ENCODE data around the gene EXTL1.
A peak's percentile ranks its signal among the peaks of the same experiment; 100 is the strongest.

Gene EXTL1

DNA sequence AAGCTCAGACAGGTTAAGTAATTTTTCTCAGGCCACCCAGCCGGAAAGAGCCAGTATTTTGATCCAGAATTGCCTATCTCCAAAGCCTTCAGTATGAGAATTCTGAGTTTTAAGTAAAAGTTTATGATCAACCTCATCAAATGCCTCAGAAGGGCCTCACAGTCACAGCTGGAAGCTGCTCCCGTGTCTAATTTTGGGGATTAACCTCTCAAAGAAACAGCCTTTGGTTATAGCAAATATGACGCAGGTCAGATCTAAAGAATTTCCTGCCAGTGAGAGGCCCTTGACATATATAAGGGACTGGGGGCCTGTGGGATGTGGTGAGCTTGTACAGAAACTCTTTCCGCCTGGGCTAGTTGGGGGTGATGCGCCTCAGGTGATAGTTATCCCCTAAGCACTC, 2.3 kb downstream of the EXTL1 start:
- Mint-ChIP-seq H3K4me1 (ENCODE audit: low read depth) (peaks cover 55% of the 10 kb centered on the region), H3K27me3 (peaks cover 36% of the 10 kb centered on the region), H3K27ac (no peak overlapping the region), H3K9me3 (no peaks in the 10 kb centered on the region), H3K4me3 (no peak overlapping the region), H3K36me3 (ENCODE audit: low read depth) (no peaks in the 10 kb centered on the region)
- intact Hi-C loops (cut with micrococcal nuclease) = no loop called here

GRCh38 chr1:26025060-26025459, 3.5 kb downstream of the EXTL1 start:
- Mint-ChIP-seq H3K27me3 (peaks cover 35% of the 10 kb centered on the region), H3K4me3 (no peak overlapping the region), H3K9me3 (no peaks in the 10 kb centered on the region), H3K36me3 (ENCODE audit: low read depth) (no peaks in the 10 kb centered on the region), H3K4me1 (ENCODE audit: low read depth) (peaks cover 48% of the 10 kb centered on the region), H3K27ac (peak overlapping the region; percentile 37)
- intact Hi-C loops (cut with micrococcal nuclease) = no loop called here

DNA sequence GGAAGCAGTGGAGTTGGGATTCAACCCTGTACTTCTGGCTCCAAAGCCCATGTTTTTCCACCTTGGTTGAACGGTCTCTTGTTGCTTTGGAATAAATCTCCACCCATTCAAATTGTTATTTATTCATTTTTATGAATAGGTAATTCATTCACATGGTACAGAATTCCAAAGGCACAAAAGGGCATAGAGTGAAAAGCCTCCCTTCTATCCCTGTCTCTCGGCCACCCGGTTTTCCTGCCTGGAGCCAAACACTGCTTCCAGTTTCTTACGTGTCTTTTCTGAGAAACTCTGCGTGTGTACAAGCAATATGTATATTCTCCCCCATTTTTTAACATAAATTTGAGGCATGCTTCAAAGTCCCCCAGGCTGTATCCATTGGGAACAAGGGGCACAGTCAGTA, 3.9 kb downstream of the EXTL1 start:
- Mint-ChIP-seq H3K36me3 (ENCODE audit: low read depth) (no peaks in the 10 kb centered on the region), H3K4me1 (ENCODE audit: low read depth) (peaks cover 44% of the 10 kb centered on the region), H3K9me3 (no peaks in the 10 kb centered on the region), H3K27ac (peak overlapping the region; percentile 37), H3K27me3 (peaks cover 34% of the 10 kb centered on the region), H3K4me3 (no peak overlapping the region)
- intact Hi-C loops (cut with micrococcal nuclease) = no loop called here

- Mint-ChIP-seq H3K27me3 (peaks cover 39% of the 10 kb centered on the region), H3K4me1 (ENCODE audit: low read depth) (peaks cover 49% of the 10 kb centered on the region), H3K4me3 (peak overlapping the region; percentile 49), H3K36me3 (ENCODE audit: low read depth) (no peaks in the 10 kb centered on the region), H3K27ac (peak overlapping the region; percentile 75), H3K9me3 (no peaks in the 10 kb centered on the region)
- intact Hi-C loops (cut with micrococcal nuclease) = no loop called here
Measured at GRCh38 chr1:26027716-26028489, 6.3 kb downstream of the EXTL1 start.

DNA sequence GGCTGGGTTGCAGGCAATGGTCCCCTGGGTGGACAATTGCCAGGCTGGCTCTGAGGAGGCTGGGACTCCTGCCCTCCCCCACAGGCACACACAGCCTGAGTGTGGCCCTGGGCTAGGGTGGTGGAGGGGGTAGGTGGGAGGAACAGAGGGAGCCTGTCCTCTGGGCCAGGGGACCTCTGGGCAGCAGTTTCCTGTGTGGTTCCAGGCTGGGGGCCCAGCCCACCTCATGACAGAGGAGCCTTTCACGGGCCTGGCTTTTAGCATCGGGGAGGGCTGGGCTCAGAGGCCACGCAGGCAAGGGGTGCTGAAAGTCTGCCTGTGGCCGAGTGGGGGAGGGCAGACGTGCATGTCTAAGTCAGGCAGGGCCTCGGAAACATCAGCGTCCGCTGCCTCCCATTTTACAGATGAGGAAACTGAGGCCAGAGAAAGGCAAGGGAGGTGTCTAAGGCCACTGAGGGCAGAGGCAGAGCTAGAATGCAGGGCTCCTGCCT, 7.0 kb downstream of the EXTL1 start:
- H3K9me3 Mint-ChIP-seq = no peaks in the 10 kb centered on the region
- peaks cover 34% of the 10 kb centered on the region for H3K27me3 Mint-ChIP-seq

GRCh38 chr1:26029054-26029863, 7.7 kb downstream of the EXTL1 start:
- H3K4me1 Mint-ChIP-seq (ENCODE audit: low read depth) = peaks cover 50% of the 10 kb centered on the region

More for the DNA sequence above, 7.0 kb downstream of the EXTL1 start:
- peaks cover 49% of the 10 kb centered on the region for H3K4me1 Mint-ChIP-seq (ENCODE audit: low read depth)
- H3K4me3 Mint-ChIP-seq = no peak overlapping the region
- peak overlapping the region; percentile 75 for H3K27ac Mint-ChIP-seq
- intact Hi-C loops (cut with micrococcal nuclease) = no loop called here
- no peaks in the 10 kb centered on the region for H3K36me3 Mint-ChIP-seq (ENCODE audit: low read depth)

DNA sequence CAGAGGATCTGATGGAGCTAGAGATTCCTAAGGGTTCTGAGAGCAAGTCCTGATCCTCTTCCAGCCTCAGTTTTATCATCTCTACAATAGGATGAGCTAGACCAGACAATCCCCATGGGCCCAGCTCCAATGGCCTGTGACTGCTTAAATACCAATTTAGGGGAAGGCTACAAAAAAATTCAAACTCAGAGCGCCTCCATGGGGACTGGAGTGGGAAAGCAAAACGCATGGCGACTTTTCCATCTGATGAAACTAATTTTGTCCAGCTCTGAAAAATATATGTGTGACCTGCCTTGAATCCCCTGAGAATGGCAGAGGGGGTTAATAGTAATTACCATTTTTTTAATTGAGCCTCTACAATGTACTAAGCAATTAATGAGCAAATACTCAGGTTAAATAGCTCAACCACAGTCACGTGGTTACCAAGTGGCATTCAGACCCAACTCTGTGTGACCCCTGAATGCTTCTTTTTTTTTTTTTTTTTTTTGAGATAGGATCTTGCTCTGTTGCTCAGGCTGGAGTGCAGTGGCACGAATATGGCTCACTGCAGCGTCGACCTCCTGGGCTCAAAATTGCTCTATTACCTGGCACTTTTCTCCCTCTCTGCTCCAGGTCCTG, 8.4 kb downstream of the EXTL1 start:
- peaks cover 44% of the 10 kb centered on the region for H3K27me3 Mint-ChIP-seq
- H3K36me3 Mint-ChIP-seq (ENCODE audit: low read depth) = no peaks in the 10 kb centered on the region
- peaks cover 57% of the 10 kb centered on the region for H3K4me1 Mint-ChIP-seq (ENCODE audit: low read depth)
- H3K4me3 Mint-ChIP-seq = no peak overlapping the region
- H3K27ac Mint-ChIP-seq = no peak overlapping the region
- no peaks in the 10 kb centered on the region for H3K9me3 Mint-ChIP-seq
- intact Hi-C loops (cut with micrococcal nuclease) = no loop called here

More at GRCh38 chr1:26029054-26029863, 7.7 kb downstream of the EXTL1 start:
- H3K36me3 Mint-ChIP-seq (ENCODE audit: low read depth) = no peaks in the 10 kb centered on the region
- H3K27me3 Mint-ChIP-seq = peaks cover 40% of the 10 kb centered on the region
- no peaks in the 10 kb centered on the region for H3K9me3 Mint-ChIP-seq
- intact Hi-C loops (cut with micrococcal nuclease) = no loop called here
- no peak overlapping the region for H3K27ac Mint-ChIP-seq
- H3K4me3 Mint-ChIP-seq = no peak overlapping the region

DNA sequence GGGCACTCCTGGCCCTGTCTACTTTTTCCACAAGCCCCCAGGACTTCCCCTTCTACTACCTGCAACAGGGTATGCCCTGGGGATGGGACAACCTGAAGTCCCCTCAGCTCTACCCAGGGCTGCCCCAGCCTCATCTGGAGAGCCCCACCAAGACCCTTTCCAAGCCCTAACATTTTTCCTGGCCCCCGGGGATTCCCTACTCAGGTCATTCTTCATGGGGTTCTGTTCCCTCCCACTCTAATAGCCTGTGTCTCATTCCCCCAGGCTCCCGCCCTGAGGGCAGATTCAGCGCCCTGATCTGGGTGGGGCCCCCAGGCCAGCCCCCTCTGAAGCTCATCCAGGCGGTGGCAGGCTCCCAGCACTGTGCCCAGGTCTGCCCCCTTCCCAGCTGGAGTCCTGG, 9.6 kb downstream of the EXTL1 start:
- Mint-ChIP-seq H3K9me3 (no peaks in the 10 kb centered on the region), H3K27me3 (peaks cover 47% of the 10 kb centered on the region), H3K4me1 (ENCODE audit: low read depth) (peaks cover 69% of the 10 kb centered on the region), H3K27ac (no peak overlapping the region), H3K4me3 (no peak overlapping the region), H3K36me3 (ENCODE audit: low read depth) (peaks cover 7% of the 10 kb centered on the region)
- intact Hi-C loops (cut with micrococcal nuclease) = no loop called here

GRCh38 chr1:26031611-26032220, 10.1 kb downstream of the EXTL1 start:
- Mint-ChIP-seq H3K36me3 (ENCODE audit: low read depth) (peaks cover 7% of the 10 kb centered on the region), H3K27me3 (peaks cover 51% of the 10 kb centered on the region), H3K27ac (peak overlapping the region; percentile 11), H3K4me1 (ENCODE audit: low read depth) (peaks cover 67% of the 10 kb centered on the region), H3K9me3 (no peaks in the 10 kb centered on the region), H3K4me3 (no peak overlapping the region)
- intact Hi-C loops (cut with micrococcal nuclease) = no loop called here

DNA sequence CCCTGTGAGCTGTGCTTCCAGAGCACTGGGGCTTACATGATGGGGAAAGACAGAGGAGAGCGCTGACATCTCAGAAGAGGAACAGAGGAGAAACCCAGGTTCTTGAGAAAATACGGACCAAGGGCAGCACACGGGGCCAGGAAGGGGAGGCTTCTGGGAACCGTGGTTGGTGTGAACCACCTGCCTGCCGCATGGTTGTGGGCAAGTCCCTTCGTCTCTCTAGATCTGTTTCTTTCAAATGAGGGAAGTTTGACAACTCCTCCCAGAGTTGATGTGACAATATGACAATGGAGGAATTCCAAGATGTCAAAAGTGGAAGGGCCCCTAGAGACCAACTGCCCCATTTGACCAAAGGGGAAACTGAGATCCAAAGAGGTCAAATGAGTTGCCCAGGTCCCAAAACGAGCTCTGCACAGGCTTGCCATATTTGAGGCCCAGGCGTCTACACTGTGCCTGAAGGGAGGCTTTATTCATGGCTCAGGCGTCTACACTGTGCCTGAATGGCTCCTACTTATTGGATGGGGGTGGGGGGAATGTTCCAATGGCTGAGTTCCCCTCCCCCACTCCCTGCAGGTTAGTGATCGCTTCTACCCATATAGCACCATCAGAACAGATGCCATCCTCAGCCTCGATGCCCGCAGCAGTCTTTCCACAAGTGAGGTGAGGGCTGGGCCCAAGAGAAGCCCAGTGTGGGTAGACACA, 11.2 kb downstream of the EXTL1 start:
- Mint-ChIP-seq H3K4me1 (ENCODE audit: low read depth) (peaks cover 56% of the 10 kb centered on the region), H3K27me3 (peaks cover 57% of the 10 kb centered on the region), H3K4me3 (no peak overlapping the region), H3K9me3 (no peaks in the 10 kb centered on the region), H3K36me3 (ENCODE audit: low read depth) (peaks cover 7% of the 10 kb centered on the region), H3K27ac (peak overlapping the region; percentile 11)
- intact Hi-C loops (cut with micrococcal nuclease) = no loop called here

DNA sequence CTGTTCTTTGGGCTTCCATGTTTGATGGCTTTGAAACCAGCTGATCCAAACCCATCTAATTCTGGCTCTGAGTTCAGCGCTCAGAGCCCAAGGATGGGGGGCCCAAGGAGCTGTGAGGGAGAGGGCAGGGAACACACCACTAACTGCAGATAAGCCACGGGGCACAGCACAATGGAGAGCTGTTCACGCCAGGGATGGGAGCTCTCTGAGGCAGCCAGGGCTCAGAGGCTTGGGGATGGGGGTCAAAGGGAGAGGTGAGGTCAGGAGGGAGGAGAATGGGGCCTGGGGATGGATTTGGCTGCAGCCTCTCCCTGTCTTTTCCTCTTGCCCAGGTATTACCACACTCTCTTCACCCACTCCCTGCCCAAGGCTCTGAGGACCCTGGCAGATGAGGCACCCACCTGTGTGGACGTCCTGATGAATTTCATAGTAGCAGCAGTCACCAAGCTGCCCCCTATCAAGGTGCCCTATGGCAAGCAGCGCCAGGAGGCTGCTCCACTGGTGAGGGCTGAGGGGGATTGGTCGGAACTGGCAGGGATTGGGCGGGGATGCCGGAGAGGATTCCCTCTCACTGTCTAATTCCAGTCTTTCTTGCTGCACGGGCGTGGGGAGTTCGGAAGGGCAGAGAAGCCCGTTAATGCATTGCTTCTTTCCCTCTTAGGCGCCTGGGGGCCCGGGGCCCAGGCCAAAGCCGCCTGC, 13.1 kb downstream of the EXTL1 start:
- peaks cover 41% of the 10 kb centered on the region for H3K4me1 Mint-ChIP-seq (ENCODE audit: low read depth)
- H3K36me3 Mint-ChIP-seq (ENCODE audit: low read depth) = peaks cover 7% of the 10 kb centered on the region
- H3K27me3 Mint-ChIP-seq = peaks cover 61% of the 10 kb centered on the region
- H3K9me3 Mint-ChIP-seq = no peaks in the 10 kb centered on the region
- peak overlapping the region; percentile 81 for H3K27ac Mint-ChIP-seq
- intact Hi-C loops (cut with micrococcal nuclease) = loop anchor here (5.0 kb wide), 1 partner anchor 128 kb away; no protein-coding TSS in a partner anchor
- H3K4me3 Mint-ChIP-seq = peak overlapping the region; percentile 93

DNA sequence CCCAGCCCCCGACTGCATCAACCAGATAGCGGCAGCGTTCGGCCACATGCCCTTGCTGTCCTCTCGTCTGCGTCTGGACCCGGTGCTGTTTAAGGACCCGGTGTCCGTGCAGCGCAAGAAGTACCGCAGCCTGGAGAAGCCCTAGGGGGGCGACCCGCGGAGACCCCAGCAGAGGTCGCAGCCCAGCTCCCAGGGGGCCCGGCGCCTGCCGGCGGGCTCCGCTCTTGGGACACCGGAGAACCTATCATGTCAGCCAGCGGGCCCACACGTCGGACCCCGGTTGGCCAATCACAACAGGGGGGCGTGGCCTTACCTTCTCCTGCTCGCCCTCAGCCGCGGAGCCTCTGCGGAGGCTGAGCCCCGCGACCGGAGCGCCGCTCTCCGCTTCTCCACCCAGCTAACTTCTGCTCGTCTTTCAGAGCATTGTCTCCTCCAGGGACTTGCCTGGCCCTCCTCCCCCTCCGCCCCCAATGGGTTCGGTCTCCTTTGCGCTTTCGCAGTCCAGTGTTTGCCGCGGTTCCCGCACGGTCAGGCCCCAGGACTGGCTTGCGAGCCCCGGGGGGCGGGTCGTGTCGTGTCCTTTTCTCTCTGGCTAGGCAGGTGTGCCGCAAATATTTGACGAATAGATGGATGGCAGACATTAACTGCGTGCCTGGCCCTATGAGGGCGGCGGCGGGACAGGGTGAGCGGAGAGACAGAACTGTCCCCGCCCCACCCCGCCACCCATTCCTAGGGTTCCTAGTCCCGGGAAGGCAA, 13.8 kb downstream of the EXTL1 start:
- Mint-ChIP-seq H3K27ac (peak overlapping the region; percentile 81), H3K9me3 (no peaks in the 10 kb centered on the region), H3K4me1 (ENCODE audit: low read depth) (peaks cover 41% of the 10 kb centered on the region), H3K36me3 (ENCODE audit: low read depth) (peaks cover 7% of the 10 kb centered on the region), H3K27me3 (peaks cover 63% of the 10 kb centered on the region), H3K4me3 (peak overlapping the region; percentile 93)
- intact Hi-C loops (cut with micrococcal nuclease) = loop anchor here (5.0 kb wide), 1 partner anchor 127 kb away; no protein-coding TSS in a partner anchor

Data from dendritic cell treated with granulocyte-macrophage colony-stimulating factor and Interleukin-4, amounts not matched to agents 40 ng/mL and 50 ng/mL, for 4 days (primary cell).